Small intestine (tissue), 7 donors: ENCODE measurements around the gene POLL. TPM values are rescaled to one million over a fixed set of nuclear protein-coding genes. Genes with fewer than 3 reads are reported as not detected.

ENCODE experiments used
- DNase-seq, 2 donors: peaks; one replicate each; pipeline versions ENCODE4 v3.0.0 to v3.0.0-alpha.2; 2013
- FAIRE-seq: peaks from 2 replicates; lab custom pipeline; 2012; peaks lifted over from hg19 to GRCh38; lab: Jason Lieb, UNC
- H3K27ac ChIP-seq, 3 donors: one replicate each; pipeline ENCODE4 v1.5.1; 2013; ENCODE audit warnings: low read length in 2 of 3, mild to moderate bottlenecking in 2 of 3, control low read depth in 1 of 3, inconsistent platforms in 1 of 3, low read depth in 1 of 3, moderate library complexity in 1 of 3
- H3K27me3 ChIP-seq, 3 donors: one replicate each; pipeline ENCODE4 v1.6.1; 2013; ENCODE audit warnings: low read length in 3 of 3, inconsistent platforms in 1 of 3; ENCODE audit not compliant: control insufficient read depth in 3 of 3, insufficient read depth in 3 of 3
- H3K36me3 ChIP-seq, 3 donors: one replicate each; pipeline ENCODE4 v1.6.1; 2013; ENCODE audit warnings: low read length in 3 of 3, inconsistent platforms in 1 of 3, low read depth in 1 of 3, mild to moderate bottlenecking in 1 of 3, moderate library complexity in 1 of 3; ENCODE audit not compliant: control insufficient read depth in 3 of 3, insufficient read depth in 2 of 3
- H3K4me1 ChIP-seq, 3 donors: one replicate each; pipeline ENCODE4 v1.6.1; 2013; ENCODE audit warnings: low read length in 2 of 3, inconsistent platforms in 1 of 3, low read depth in 1 of 3, mild to moderate bottlenecking in 1 of 3, moderate library complexity in 1 of 3; ENCODE audit not compliant: control insufficient read depth in 3 of 3, insufficient read depth in 2 of 3
- H3K4me3 ChIP-seq, 3 donors: one replicate each; pipeline ENCODE4 v1.5.1; 2013; ENCODE audit warnings: low read length in 3 of 3, control low read depth in 1 of 3, inconsistent platforms in 1 of 3, low read depth in 1 of 3, mild to moderate bottlenecking in 1 of 3, moderate library complexity in 1 of 3
- H3K9me3 ChIP-seq, 2 donors: one replicate each; pipeline ENCODE4 v1.6.1; 2013; ENCODE audit warnings: low read depth in 1 of 2, low read length in 1 of 2; ENCODE audit not compliant: control insufficient read depth in 2 of 2, insufficient read depth in 1 of 2
- WGBS, 3 donors: extraction: QIAGEN DNeasy Blood & Tissue Kit; methylation state at CpG; one replicate each; pipeline ENCODE4 v1.1.7; 2013; 5-methylcytosine and 5-hydroxymethylcytosine counted together
- polyA plus RNA-seq, 4 donors: library from polyadenylated mRNA; stranded (reverse) in 3 of 4; unstranded in 1 of 4; fragments of 200-250 nt in 3 of 4; fragments of 120-200 nt in 1 of 4; gene quantifications; one replicate each; pipeline versions ENCODE4 v1.2.1 to v1.2.3, GENCODE V29; 2013
- donor health status: healthy with polysubstance abuse.
- donor health status: control.
- donor health status: control.
- donor health status: Bipolar disorder and iron deficiency.
- donor health status: healthy.

Gene POLL
- polyA plus RNA-seq, 4 donors, result 24.8 to 31.3 (median 30.0) TPM

DNA sequence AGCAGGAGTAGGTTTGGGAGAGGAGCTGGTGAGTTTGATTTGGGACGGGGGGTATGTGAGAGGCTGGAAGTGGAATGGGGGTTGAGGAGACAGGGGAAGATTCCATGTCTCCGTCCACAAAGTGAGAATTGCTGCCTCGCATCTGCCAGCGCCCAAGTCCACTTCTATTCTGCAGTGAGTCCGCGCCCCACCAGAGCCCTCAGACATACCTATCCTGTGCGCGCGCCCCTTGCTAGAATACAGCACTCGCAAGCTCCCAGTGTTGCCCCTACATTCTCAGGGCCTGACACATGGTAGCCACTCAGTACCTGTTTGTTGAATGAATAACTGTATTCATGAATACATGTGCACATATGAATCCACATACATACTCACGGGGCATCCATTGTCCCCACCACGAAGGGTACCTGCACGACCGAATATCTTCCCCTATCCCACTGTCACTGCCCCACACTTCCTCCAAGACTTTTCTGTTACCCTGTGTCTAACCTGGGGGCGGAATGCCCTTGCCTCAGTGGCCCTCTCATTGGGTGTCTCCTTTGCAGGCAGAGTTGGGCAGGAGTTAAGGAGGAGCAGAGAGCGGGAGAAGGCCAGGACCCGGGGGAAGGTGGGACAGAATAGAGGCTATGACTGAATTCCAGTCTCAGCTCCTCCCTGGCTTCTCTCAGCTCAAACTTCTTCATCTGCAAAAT lies 19.9 kb downstream of the POLL start:
- H3K27me3 ChIP-seq, result peaks cover 4 to 69% (median 22%) of the 10 kb centered on the region in 3 donors
- H3K4me3 ChIP-seq, result no peak overlapping the region
- peaks cover 0 to 16% (median 3%) of the 10 kb centered on the region in 3 donors for H3K4me1 ChIP-seq
- 83 to 89% (median 86%) methylated on average over 17 of the region's 17 CpGs for WGBS, 3 donors
- no peak for DNase-seq
- no peak for FAIRE-seq
- H3K9me3 ChIP-seq, result peaks cover 0 to 8% of the 10 kb centered on the region in 2 donors
- peaks cover 0 to 2% (median 0%) of the 10 kb centered on the region in 3 donors for H3K36me3 ChIP-seq
- H3K27ac ChIP-seq, result no peak overlapping the region

DNA sequence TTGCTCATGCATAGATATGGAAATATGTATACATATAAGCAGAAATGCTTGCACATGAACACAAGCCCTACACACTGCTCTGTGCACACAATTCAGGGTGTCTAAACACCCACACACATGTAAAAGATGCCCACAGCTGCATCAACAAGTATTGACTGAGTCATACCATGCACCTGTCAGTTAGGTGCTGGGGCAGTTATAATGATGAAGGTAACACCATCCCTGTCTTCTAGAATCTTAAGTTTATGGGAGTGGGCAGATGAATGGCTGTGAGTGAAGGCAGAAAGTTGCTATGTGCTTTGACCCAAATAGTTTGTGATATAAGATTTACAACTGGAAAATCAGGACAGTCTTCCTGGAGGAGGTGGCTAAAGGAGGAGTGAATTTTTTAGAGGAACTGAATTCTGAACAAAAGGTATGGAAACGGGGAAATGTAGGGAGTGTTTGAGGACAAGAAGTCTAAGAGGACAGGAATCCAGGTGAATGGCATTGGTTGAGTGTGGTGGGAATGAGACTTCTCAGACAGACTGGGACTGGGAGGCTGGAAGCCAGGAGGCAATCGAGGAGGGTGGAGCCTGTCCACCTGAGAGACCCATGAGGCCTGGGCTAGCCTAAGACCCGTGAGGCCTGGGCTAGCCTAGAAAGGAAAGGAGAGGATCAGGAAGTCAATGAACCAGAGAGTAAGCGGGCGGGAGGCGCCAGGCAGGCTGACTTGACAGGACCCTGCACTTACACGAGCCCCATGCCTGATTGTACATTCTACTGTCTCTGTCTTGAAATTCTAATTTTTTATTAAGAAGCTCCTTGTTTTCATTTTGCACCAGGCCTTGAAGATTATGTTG lies 20.7 kb downstream of the POLL start:
- Histone ChIP-seq H3K4me1 (peaks cover 0 to 16% (median 3%) of the 10 kb centered on the region in 3 donors), H3K27ac (no peak overlapping the region), H3K9me3 (no peaks in the 10 kb centered on the region), H3K36me3 (no peaks in the 10 kb centered on the region), H3K4me3 (no peak overlapping the region), H3K27me3 (peaks cover 4 to 75% (median 22%) of the 10 kb centered on the region in 3 donors)
- DNase-seq, result no peak
- 44 to 63% (median 51%) methylated on average over 7 of the region's 7 CpGs for WGBS, 3 donors
- FAIRE-seq, result no peak

GRCh38 chr10:101566333-101567164 lies 21.5 kb downstream of the POLL start:
- peak in 1 of 2 donors; percentile 28 for DNase-seq

GRCh38 chr10:101565936-101566332 lies 22.1 kb downstream of the POLL start:
- no peaks in the 10 kb centered on the region for H3K9me3 ChIP-seq
- peaks cover 0 to 14% (median 3%) of the 10 kb centered on the region in 3 donors for H3K4me1 ChIP-seq
- FAIRE-seq (no peak), DNase-seq (no peak)
- H3K36me3 ChIP-seq, result no peaks in the 10 kb centered on the region
- WGBS, 3 donors, result 37 to 67% (median 52%) methylated on average over 8 of the region's 8 CpGs
- peaks cover 4 to 73% (median 22%) of the 10 kb centered on the region in 3 donors for H3K27me3 ChIP-seq
- no peak overlapping the region for H3K27ac ChIP-seq
- no peak overlapping the region for H3K4me3 ChIP-seq

More at GRCh38 chr10:101566333-101567164, 21.5 kb downstream of the POLL start:
- H3K4me1 ChIP-seq, result peaks cover 0 to 16% (median 3%) of the 10 kb centered on the region in 3 donors
- H3K27me3 ChIP-seq, result peaks cover 4 to 75% (median 22%) of the 10 kb centered on the region in 3 donors
- H3K9me3 ChIP-seq, result no peaks in the 10 kb centered on the region
- no peak overlapping the region for H3K27ac ChIP-seq
- H3K4me3 ChIP-seq, result no peak overlapping the region
- WGBS, 3 donors, result 6 to 12% (median 11%) methylated on average over 59 of the region's 59 CpGs
- no peak for FAIRE-seq
- H3K36me3 ChIP-seq, result no peaks in the 10 kb centered on the region

GRCh38 chr10:101565370-101565900 lies 22.6 kb downstream of the POLL start:
- no peak for FAIRE-seq
- no peak overlapping the region for H3K4me3 ChIP-seq
- no peak for DNase-seq
- 55 to 81% (median 69%) methylated on average over 5 of the region's 5 CpGs for WGBS, 3 donors
- peaks cover 4 to 68% (median 22%) of the 10 kb centered on the region in 3 donors for H3K27me3 ChIP-seq
- H3K4me1 ChIP-seq, result peaks cover 0 to 9% (median 3%) of the 10 kb centered on the region in 3 donors
- no peaks in the 10 kb centered on the region for H3K9me3 ChIP-seq
- H3K27ac ChIP-seq, result no peak overlapping the region
- no peaks in the 10 kb centered on the region for H3K36me3 ChIP-seq

DNA sequence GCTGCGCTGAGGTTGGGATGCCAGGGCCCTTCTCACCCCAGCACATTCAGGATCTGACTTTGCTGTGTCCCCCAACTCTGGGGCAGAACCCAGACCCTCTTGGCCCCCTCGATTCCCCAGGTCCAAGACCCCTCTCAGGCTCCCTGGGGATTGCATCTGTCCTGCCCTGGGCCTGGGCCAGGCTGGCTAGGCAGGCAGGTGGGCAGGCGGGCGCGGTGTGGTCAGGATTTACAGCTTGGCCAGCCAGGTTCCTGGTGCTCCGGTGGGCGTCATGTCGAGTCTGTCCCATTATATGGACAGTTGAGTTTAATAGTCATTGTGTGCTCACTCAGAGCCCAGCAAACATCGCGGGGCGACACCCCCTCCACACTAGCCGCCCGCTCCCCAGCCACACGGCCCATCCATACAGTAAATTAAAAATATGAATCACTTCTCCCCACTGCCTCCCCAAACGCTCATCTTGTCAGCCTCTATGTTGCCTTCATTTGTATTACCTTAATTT lies 23.5 kb downstream of the POLL start:
- Histone ChIP-seq H3K27me3 (peaks cover 4 to 62% (median 22%) of the 10 kb centered on the region in 3 donors), H3K27ac (no peak overlapping the region), H3K36me3 (no peaks in the 10 kb centered on the region), H3K4me1 (peaks cover 0 to 2% (median under 1%) of the 10 kb centered on the region in 3 donors), H3K9me3 (no peaks in the 10 kb centered on the region), H3K4me3 (no peak overlapping the region)
- no peak for DNase-seq
- WGBS, 3 donors, result 74 to 83% (median 78%) methylated on average over 12 to 15 of the region's 15 CpGs
- no peak for FAIRE-seq

DNA sequence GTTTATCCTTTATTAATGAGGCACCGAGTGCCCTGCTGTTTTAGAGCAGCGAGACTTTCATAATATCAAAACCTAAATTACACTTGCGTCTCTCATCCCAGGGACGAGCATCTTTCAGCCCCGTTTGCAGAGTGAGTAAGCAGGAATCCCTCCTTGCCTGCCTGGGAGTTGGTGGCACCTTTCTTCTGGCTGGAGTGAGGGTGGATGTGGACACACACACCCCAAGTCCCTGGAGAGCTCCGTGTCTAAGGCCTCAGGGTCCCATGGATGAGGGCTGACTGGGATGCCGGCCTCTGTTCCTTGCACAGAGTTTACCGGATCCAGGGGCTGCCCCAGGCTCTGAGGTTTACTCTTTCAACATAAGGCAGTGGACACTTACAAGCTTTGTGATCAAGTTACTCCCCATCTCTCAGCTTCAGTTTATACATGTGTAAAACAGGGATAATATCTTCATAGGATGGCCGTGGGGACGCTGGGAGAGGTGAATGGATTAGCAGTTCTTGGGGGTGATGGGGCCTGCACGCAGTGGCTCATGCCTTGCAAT lies 24.5 kb downstream of the POLL start:
- Histone ChIP-seq H3K36me3 (no peaks in the 10 kb centered on the region), H3K27ac (no peak overlapping the region), H3K27me3 (peaks cover 4 to 52% (median 19%) of the 10 kb centered on the region in 3 donors), H3K4me1 (no peaks in the 10 kb centered on the region), H3K4me3 (no peak overlapping the region), H3K9me3 (no peaks in the 10 kb centered on the region)
- WGBS, 3 donors, result 69 to 73% (median 71%) methylated on average over 11 of the region's 11 CpGs
- DNase-seq, result no peak
- no peak for FAIRE-seq
